ENCODE data around the gene AADAT. TPM values are rescaled to one million over a fixed set of nuclear protein-coding genes. Genes with fewer than 3 reads are reported as not detected.
"Not testable (repeated sequence)": the region's sequence is repeated elsewhere in the genome, so short reads cannot be mapped to it uniquely, and the experiment has no call there.

Gene AADAT
- total RNA-seq, 2 donors from 2014 or later = not detected

DNA sequence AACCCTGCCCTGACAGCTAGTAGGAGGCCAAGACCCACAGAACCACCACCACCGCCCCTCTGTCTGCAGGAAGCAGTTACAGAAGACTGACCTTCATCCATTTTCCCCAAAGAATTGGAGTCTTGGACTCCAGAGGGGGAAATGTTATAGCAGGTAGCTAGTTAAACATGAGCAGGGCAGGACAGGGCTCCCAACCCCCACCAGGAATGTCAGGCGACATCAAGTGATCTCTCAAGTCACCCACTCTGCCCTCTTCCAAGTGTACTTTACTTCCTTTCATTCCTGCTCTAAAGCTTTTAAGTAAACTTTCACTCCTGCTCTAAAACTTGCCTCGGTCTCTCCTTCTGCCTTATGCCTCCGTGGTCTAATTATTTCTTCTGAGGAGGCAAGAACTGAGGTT is 17.1 kb upstream of the AADAT start:
- Mint-ChIP-seq H3K9me3 (no peaks in the 10 kb centered on the region), H3K27ac (no peak overlapping the region), H3K36me3 (ENCODE audit: low read depth) (no peaks in the 10 kb centered on the region), H3K4me1 (no peaks in the 10 kb centered on the region), H3K27me3 (peaks cover 7% of the 10 kb centered on the region), H3K4me3 (no peak overlapping the region)
- no peak for ATAC-seq (replicated peaks)

DNA sequence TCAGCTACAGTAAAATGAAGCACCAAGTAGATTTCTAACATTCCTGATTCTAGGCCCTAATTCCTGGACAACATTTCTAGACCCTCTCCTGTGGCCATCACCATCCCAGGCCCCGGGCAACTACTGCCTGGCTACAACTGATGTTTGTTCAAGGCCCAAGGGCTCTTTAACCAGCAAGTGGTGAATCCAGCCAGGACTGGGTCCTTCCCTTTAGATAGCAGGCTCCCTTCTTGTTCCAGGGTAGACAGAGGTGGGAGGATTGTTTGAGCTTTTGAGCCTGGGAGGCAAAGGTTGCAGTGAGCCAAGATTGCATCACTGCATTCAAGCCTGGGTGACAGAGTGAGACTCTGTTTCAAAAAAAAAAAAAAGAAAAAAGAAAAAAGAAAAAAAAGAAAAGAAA is 12.7 kb upstream of the AADAT start:
- no peak for ATAC-seq (replicated peaks)
- Mint-ChIP-seq H3K4me3 (no peak overlapping the region), H3K27me3 (peaks cover 15% of the 10 kb centered on the region), H3K27ac (no peak overlapping the region), H3K4me1 (no peaks in the 10 kb centered on the region), H3K36me3 (ENCODE audit: low read depth) (no peaks in the 10 kb centered on the region), H3K9me3 (no peaks in the 10 kb centered on the region)

DNA sequence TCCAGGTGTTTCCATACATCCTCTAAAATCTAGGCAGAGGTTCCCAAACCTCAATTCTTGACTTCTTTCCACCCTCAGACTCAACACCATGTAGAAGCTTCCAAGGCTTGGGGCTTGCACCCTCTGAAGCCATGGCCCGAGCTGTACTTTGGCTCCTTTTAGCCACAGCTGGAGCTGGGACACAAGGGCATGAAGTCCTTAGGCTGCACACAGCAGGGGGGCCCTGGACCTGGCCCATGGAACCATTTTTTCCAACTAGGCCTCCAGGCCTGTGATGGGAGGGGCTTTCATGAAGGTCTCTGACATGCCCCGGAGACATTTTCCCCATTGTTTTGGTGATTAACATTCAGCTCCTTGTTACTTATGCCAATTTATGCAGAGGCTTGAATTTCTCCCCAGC is 8.4 kb upstream of the AADAT start:
- peaks cover 23% of the 10 kb centered on the region for H3K27me3 Mint-ChIP-seq
- not testable (repeated sequence) for ATAC-seq (replicated peaks); H3K4me3 Mint-ChIP-seq; H3K27ac Mint-ChIP-seq; H3K36me3 Mint-ChIP-seq (ENCODE audit: low read depth); H3K9me3 Mint-ChIP-seq; H3K4me1 Mint-ChIP-seq

DNA sequence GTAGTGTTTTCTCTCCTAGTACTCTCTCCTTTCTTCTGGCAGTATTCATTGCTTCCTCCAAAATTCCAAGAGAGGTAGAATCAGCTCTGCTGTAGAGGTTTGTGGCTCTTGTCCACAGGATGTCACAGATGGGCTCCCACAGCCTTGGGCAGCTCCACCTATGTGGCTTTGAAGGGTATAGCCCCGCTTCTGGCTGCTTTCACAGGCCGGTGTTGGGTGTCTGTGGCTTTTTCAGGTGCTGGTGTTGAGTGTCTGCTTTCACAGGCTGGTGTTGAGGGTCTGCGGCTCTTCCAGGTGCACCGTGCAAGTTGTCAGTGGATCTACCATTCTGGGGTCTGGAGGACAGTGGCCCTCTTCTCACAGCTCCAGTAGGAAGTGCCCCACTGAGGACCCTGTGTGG is 7.9 kb upstream of the AADAT start:
- ATAC-seq (replicated peaks) = no peak
- H3K27ac Mint-ChIP-seq = no peak overlapping the region
- H3K4me1 Mint-ChIP-seq = no peaks in the 10 kb centered on the region
- no peaks in the 10 kb centered on the region for H3K9me3 Mint-ChIP-seq
- H3K4me3 Mint-ChIP-seq = no peak overlapping the region
- H3K36me3 Mint-ChIP-seq (ENCODE audit: low read depth) = no peaks in the 10 kb centered on the region
- H3K27me3 Mint-ChIP-seq = peaks cover 20% of the 10 kb centered on the region

DNA sequence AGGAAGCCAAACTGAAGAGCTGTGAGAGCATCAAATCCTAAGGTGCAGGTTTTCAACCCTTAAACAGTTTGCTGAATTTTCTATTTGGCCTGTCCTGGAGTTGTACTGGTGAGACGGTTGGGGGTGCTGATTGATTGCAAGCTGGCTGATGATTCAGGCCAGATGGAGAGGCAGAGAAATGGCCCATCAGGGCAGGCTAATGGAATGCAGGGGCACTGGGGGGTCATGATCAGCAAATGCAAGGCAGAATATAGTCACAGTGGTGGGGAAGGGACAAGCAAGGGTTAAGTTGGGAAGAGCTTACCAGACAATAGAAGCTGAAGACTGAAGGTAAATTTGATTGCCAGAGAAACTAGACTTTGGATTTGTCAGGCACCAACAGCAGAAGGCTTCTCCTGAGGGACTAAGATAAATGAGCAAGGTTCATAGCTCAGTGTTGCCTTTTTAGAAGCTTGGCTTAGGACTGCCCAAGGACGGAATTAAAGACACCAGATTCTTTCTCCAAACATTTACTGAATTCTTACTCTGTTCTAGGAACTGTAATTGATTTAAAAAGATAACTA is 4.3 kb upstream of the AADAT start:
- Mint-ChIP-seq H3K27ac (no peak overlapping the region), H3K4me3 (no peak overlapping the region)
- no peak for ATAC-seq (replicated peaks)

DNA sequence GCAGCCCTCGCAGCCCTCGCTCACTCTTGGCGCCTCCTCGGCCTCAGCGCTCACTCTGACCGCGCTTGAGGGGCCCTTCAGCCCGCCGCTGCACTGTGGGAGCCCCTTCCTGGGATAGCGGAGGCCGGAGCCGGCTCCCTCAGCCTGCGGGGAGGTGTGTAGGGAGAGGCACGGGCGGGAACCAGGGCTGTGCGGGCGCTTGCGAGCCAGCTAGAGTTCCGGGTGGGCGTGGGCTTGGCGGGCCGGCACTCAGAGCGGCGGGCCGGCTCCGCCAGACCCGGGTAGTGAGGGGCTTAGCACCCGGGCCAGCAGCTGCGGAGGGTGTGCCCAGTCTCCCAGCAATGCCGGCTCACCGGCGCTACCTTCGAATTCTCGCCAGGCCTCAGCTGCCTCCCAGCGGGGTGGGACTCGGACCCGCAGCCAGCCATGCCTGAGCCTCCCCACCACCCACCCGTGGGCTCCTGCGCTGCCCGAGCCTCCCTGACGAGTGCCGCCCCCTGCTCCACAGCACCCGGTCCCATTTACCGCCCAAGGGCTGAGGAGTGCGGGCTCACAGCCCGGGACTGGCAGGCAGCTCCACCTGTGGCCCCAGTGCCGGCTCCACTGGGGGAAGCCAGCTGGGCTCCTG is 1.4 kb upstream of the AADAT start:
- Mint-ChIP-seq H3K4me3 (no peak overlapping the region), H3K36me3 (ENCODE audit: low read depth) (no peaks in the 10 kb centered on the region), H3K4me1 (no peaks in the 10 kb centered on the region), H3K9me3 (no peaks in the 10 kb centered on the region), H3K27ac (no peak overlapping the region), H3K27me3 (peaks cover 46% of the 10 kb centered on the region)
- ATAC-seq (replicated peaks) = no peak

More for the DNA sequence above, 4.3 kb upstream of the AADAT start:
- Mint-ChIP-seq H3K4me1 (no peaks in the 10 kb centered on the region), H3K27me3 (peaks cover 37% of the 10 kb centered on the region), H3K36me3 (ENCODE audit: low read depth) (no peaks in the 10 kb centered on the region), H3K9me3 (no peaks in the 10 kb centered on the region)

DNA sequence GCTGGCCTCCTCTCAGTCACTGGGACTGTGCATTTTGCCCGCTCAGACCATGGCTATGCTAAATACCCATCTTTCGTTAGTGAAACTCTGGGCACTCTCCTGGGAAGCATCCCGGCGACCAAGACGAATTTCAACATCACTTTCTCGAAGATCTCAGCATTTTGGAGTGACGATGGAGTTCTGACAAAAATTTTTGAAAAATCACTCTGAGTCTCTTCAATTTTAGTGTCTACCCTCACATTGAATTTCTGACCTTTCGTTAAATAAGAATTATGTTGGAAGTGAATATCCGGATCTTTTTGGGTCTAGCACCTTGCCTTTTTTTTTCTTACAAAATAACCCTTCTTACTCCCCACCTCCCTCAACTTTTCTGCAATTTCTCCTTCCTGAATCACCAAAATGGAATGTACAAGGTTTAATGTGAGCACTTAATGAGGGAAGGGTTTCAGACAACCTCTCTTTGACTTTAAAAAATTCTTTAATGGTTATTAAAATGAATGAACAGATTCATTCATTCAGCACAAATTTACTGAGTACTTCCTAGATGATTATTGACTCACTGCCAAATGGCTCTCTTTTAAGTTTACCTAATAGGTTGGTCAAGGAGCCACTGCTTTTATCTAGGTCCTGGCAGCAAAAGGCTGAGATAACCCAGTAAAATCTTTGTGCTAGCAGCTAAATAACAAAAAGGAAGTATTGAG is 746 bp upstream of the AADAT start:
- H3K4me3 Mint-ChIP-seq = peak overlapping the region; percentile 20
- H3K27me3 Mint-ChIP-seq = peaks cover 48% of the 10 kb centered on the region
- no peaks in the 10 kb centered on the region for H3K4me1 Mint-ChIP-seq
- H3K36me3 Mint-ChIP-seq (ENCODE audit: low read depth) = no peaks in the 10 kb centered on the region
- H3K9me3 Mint-ChIP-seq = no peaks in the 10 kb centered on the region
- no peak overlapping the region for H3K27ac Mint-ChIP-seq
- no peak for ATAC-seq (replicated peaks)

DNA sequence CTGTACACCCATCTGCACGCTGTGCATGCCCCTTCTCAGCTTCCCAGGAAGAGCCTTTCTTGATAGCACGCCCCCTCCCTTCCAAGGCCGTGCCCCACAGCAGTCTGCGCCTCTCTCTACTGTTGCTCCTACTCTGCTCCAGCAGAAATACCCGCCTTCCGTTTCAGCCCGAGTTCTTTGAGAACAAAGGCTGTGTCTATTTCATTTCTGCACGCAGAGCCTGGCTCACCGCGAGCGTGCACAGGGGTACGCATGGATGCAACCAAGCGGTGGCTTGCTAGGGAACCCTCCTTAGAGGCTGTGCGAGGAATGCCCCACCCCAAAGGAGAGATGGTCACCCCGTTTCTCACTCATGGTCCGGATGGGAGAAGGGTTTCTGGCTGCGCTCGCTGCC is 485 bp downstream of the AADAT start:
- H3K27me3 Mint-ChIP-seq = peaks cover 48% of the 10 kb centered on the region
- H3K4me1 Mint-ChIP-seq = no peaks in the 10 kb centered on the region
- H3K4me3 Mint-ChIP-seq = no peak overlapping the region
- no peak overlapping the region for H3K27ac Mint-ChIP-seq
- H3K36me3 Mint-ChIP-seq (ENCODE audit: low read depth) = no peaks in the 10 kb centered on the region
- no peak for ATAC-seq (replicated peaks)
- no peaks in the 10 kb centered on the region for H3K9me3 Mint-ChIP-seq

DNA sequence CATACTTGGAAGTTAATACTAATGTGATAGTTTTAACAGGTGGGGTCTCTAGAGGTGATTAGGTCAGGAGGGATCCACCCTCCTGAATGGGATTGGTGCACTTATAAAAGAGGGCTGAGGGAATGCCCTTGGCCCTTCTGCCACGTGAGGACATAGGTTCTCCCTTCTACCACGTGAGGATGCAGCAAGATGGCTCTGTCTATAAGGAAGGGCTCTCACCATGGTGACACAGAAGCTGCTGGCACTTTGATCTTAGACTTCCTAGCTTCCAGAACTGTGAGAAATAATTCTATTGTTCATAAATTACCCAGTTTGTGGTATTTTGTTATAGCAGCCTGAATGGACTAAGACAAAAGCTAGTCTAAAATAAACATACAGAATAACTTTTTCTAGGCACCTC is 1.0 kb downstream of the AADAT start:
- Mint-ChIP-seq H3K4me1 (no peaks in the 10 kb centered on the region), H3K9me3 (no peaks in the 10 kb centered on the region), H3K4me3 (no peak overlapping the region), H3K27ac (no peak overlapping the region), H3K36me3 (ENCODE audit: low read depth) (no peaks in the 10 kb centered on the region), H3K27me3 (peaks cover 44% of the 10 kb centered on the region)
- no peak for ATAC-seq (replicated peaks)

DNA sequence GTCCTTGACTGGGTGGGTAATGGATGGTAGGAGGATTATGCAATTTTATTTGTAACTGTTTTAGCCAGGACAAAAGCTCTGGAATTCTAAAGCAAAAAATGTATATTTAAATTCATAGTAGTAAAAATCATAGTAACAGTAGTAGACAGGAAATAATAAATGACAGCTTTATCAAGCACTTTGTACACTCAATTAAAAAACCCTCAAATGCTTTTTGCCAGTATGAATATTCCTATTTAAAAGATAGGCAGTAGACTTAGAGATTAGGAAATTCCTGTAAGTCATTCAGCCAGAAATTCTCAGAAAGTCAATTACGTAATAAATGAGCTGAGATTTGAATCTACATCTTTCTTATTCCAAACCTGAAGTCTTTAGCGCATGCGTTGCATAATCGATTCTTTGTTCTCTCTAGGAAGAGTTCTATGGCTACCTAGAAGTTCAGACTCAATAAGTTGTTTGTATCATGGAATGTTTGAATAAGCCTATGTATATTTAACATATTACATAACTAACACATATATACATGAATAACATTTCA is 2.5 kb downstream of the AADAT start:
- H3K4me1 Mint-ChIP-seq = no peaks in the 10 kb centered on the region
- no peaks in the 10 kb centered on the region for H3K9me3 Mint-ChIP-seq
- H3K27ac Mint-ChIP-seq = no peak overlapping the region
- H3K27me3 Mint-ChIP-seq = peaks cover 39% of the 10 kb centered on the region
- no peaks in the 10 kb centered on the region for H3K36me3 Mint-ChIP-seq (ENCODE audit: low read depth)
- no peak overlapping the region for H3K4me3 Mint-ChIP-seq
- no peak for ATAC-seq (replicated peaks)

DNA sequence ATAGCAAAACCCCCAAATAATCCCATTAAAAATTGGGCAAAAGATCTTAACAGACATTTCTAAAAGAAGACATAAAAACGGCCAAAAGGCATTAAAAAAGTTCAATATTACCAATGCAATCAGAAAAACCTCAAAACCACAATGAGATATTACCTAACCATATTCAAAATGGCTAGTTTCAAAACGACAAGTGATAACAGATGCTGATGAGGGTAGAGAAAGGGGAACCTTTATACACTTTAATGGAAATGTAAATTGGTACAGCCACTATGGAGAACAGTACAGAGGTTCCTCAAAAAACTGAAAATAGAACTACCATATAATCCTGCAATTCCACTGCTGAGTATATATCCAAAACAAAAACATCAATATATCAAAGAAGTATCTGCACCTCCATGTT is 6.2 kb downstream of the AADAT start:
- H3K27me3 Mint-ChIP-seq = peaks cover 32% of the 10 kb centered on the region
- H3K4me3 Mint-ChIP-seq = no peak overlapping the region
- H3K4me1 Mint-ChIP-seq = no peaks in the 10 kb centered on the region
- H3K36me3 Mint-ChIP-seq (ENCODE audit: low read depth) = no peaks in the 10 kb centered on the region
- H3K27ac Mint-ChIP-seq = no peak overlapping the region
- no peak for ATAC-seq (replicated peaks)
- H3K9me3 Mint-ChIP-seq = no peaks in the 10 kb centered on the region

DNA sequence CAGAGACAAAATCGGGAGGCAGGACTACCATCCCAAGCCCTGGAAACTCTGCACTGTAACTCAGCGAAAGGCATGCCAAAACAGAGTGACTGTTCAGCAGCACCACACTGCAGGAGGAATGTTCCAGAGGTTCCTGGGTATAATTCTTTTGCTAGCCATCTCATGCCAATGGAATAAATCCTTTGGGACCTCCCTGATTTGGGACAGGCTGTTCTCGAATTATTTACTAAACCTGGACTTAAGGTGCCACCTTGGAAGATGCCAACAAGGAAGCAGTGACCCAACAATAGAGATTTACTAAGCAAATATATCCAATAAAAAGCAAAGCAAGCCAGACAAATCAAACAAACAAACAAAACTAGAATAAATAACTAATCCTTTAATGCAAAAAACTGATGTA is 9.3 kb downstream of the AADAT start:
- no peaks in the 10 kb centered on the region for H3K9me3 Mint-ChIP-seq
- H3K36me3 Mint-ChIP-seq (ENCODE audit: low read depth) = no peaks in the 10 kb centered on the region
- H3K27me3 Mint-ChIP-seq = peaks cover 15% of the 10 kb centered on the region
- H3K27ac Mint-ChIP-seq = no peak overlapping the region
- ATAC-seq (replicated peaks) = no peak
- no peak overlapping the region for H3K4me3 Mint-ChIP-seq
- H3K4me1 Mint-ChIP-seq = no peaks in the 10 kb centered on the region

DNA sequence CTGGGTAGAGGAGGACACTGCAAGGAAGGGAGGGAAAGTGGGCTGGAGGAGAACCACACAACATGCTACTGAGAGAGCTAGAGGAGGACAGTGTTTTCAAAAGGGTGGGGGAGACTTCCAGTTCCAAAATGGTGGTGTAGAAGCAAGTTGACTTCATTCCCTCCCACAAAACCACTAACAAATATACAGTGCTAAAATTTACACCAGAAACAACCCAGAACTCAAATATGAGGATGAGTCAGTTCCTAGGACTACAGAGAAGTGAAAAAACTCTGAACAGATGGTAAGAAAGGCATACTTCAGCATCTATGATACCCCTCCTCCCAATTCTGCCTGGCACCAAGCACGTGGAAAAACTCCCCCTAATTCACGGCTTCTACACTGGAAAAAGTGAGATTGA is 9.8 kb downstream of the AADAT start:
- Mint-ChIP-seq H3K27ac (no peak overlapping the region), H3K27me3 (peaks cover 15% of the 10 kb centered on the region), H3K4me1 (no peaks in the 10 kb centered on the region), H3K36me3 (ENCODE audit: low read depth) (no peaks in the 10 kb centered on the region), H3K4me3 (no peak overlapping the region), H3K9me3 (no peaks in the 10 kb centered on the region)
- ATAC-seq (replicated peaks) = no peak

DNA sequence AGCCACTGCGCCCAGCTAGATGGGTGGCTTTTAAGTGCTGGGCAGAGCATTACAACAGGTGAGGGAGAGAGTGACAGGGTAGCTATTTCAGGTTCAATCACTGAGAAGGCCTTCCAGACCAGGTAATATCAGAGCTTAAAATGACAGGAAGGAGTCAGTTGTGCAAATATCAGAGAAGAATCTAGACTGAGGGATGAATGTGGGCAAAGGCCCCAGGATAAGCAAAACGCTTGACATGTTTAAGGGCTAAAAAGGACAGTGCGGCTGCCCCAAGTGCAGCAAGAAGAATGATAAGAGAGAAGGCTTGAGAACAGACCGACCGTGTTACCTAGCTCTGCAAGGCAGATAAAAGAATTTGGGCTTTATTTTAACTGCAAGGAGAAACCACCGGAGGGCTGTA is 18.6 kb downstream of the AADAT start:
- Mint-ChIP-seq H3K27me3 (no peaks in the 10 kb centered on the region), H3K36me3 (ENCODE audit: low read depth) (no peaks in the 10 kb centered on the region), H3K27ac (no peak overlapping the region), H3K4me1 (no peaks in the 10 kb centered on the region), H3K4me3 (no peak overlapping the region), H3K9me3 (no peaks in the 10 kb centered on the region)
- ATAC-seq (replicated peaks) = no peak

DNA sequence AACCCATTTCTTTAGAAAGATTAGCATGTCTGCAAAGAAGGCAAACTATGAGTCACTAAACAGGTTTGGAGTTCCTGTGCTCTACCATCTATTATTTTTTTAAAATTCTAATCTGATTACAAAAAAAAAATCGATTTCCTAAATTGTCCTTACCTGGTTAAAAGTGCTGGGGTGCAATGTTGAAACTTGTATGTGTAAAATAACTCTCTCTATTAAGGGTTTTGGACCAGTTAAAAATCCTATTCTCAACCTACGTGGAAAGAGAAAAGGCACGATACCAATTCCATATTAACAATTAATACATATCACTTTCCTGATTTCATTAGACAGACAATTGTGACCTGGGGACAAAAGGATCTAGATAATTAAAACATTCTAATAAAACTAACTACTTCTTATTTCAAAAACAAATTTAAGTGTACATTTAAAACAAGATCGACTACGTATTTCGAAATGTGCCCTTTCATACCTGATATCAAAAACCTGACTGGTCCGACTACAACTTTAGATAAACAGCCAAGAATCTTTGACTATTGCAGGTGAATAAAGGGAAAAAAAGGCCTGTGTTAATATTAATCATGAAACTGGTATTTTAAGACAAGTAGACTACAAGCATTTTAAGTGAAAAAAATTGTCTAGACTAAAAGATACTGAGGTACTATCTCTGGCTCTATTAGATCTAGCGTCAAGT is 21.2 kb downstream of the AADAT start:
- no peaks in the 10 kb centered on the region for H3K36me3 Mint-ChIP-seq (ENCODE audit: low read depth)
- H3K4me1 Mint-ChIP-seq = no peaks in the 10 kb centered on the region
- no peak overlapping the region for H3K4me3 Mint-ChIP-seq
- H3K9me3 Mint-ChIP-seq = no peaks in the 10 kb centered on the region
- H3K27me3 Mint-ChIP-seq = no peaks in the 10 kb centered on the region
- no peak for ATAC-seq (replicated peaks)
- H3K27ac Mint-ChIP-seq = no peak overlapping the region
